ENCODE results near the gene COQ4.
"Not testable (repeated sequence)": the region's sequence is repeated elsewhere in the genome, so short reads cannot be mapped to it uniquely, and the experiment has no call there.

Gene COQ4

GRCh38 chr9:128304136-128304970 lies 18.3 kb upstream of the COQ4 start:
- no peak for DNase-seq

GRCh38 chr9:128304971-128305288 lies 17.7 kb upstream of the COQ4 start:
- DNase-seq: no peak

- no peak for DNase-seq
Observed at GRCh38 chr9:128309551-128309950, 13.1 kb upstream of the COQ4 start.

- no peak for DNase-seq
Observed at GRCh38 chr9:128310461-128310860, 12.2 kb upstream of the COQ4 start.

- DNase-seq: no peak
Observed at GRCh38 chr9:128314697-128315096, 7.9 kb upstream of the COQ4 start.

- DNase-seq: no peak
Observed at GRCh38 chr9:128316421-128316820, 6.2 kb upstream of the COQ4 start.

- no peak for DNase-seq
Observed at GRCh38 chr9:128317629-128318028, 5.0 kb upstream of the COQ4 start.

- DNase-seq: no peak
Observed at GRCh38 chr9:128321343-128321742, 1.3 kb upstream of the COQ4 start.

GRCh38 chr9:128321879-128322403 lies 698 bp upstream of the COQ4 start:
- DNase-seq: no peak

GRCh38 chr9:128323212-128323730 lies 632 bp downstream of the COQ4 start:
- no peak for DNase-seq

- no peak for DNase-seq
Observed at GRCh38 chr9:128323791-128324190, 1.2 kb downstream of the COQ4 start.

GRCh38 chr9:128324401-128324800 lies 1.8 kb downstream of the COQ4 start:
- no peak for DNase-seq

GRCh38 chr9:128325629-128326028 lies 3.0 kb downstream of the COQ4 start:
- DNase-seq: no peak

GRCh38 chr9:128333451-128333869 lies 10.8 kb downstream of the COQ4 start:
- no peak for DNase-seq

GRCh38 chr9:128335161-128335560 lies 12.5 kb downstream of the COQ4 start:
- DNase-seq: no peak

GRCh38 chr9:128335914-128336313 lies 13.3 kb downstream of the COQ4 start:
- DNase-seq: no peak

GRCh38 chr9:128337936-128338335 lies 15.3 kb downstream of the COQ4 start:
- DNase-seq: no peak

GRCh38 chr9:128338852-128339614 lies 16.4 kb downstream of the COQ4 start:
- DNase-seq: not testable (repeated sequence)

GRCh38 chr9:128339761-128340690 lies 17.4 kb downstream of the COQ4 start, which contains the start of gene SLC27A4:
Gene SLC27A4 (plus strand): TSS chr9:128340527. CDS start chr9:128343133, 2,606 bp downstream.
- DNase-seq: peak; percentile 62 to 80

- no peak for DNase-seq
Observed at GRCh38 chr9:128340691-128341434, 18.2 kb downstream of the COQ4 start.

GRCh38 chr9:128341435-128341849 lies 18.8 kb downstream of the COQ4 start:
- peak; percentile 35 to 52 for DNase-seq
